ENCODE results near the gene SFTPA1. TPM values are rescaled to one million over a fixed set of nuclear protein-coding genes. Genes with fewer than 3 reads are reported as not detected.
"Not testable (repeated sequence)": the region's sequence is repeated elsewhere in the genome, so short reads cannot be mapped to it uniquely, and the experiment has no call there.

SFTPA1 gene
- total and polyA plus RNA-seq, 2 experiments from 2014 or later: not detected

DNA sequence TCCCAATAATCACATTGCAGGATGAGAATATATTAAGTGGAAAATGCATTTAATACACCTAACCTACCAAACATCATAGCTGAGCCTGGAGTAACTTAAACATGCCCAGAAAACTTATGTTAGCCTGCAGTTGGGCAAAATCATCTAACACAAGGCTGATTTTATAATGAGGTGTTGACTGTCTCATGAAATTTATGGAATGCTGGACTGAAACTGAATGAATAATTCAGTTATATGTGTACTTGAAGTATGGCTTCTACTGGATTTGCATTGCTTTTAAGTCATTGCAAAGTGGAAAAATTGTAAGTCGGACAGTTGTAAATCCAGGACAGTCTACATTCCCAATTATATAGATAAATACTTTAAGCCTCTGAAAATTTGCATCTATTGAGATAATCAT lies 5.4 kb downstream of the SFTPA1 start:
- Histone ChIP-seq H2AFZ (no peak overlapping the region), H3K9me2 (ENCODE audit: insufficient read depth) (no peaks in the 10 kb centered on the region), H3K4me3 (no peak overlapping the region), H3K79me2 (ENCODE audit: insufficient read depth) (no peaks in the 10 kb centered on the region), H3F3A (ENCODE audit: insufficient read depth) (no peaks in the 10 kb centered on the region), H3K27ac (no peak overlapping the region), H3K9ac (no peak overlapping the region), H3K4me2 (ENCODE audit: unreplicated experiment) (no peak overlapping the region), H4K20me1 (ENCODE audit: insufficient read depth) (no peaks in the 10 kb centered on the region), H3K9me3 (ENCODE audit: low read depth) (no peaks in the 10 kb centered on the region), H3K4me1 (ENCODE audit: insufficient read depth) (no peaks in the 10 kb centered on the region), H3K36me3 (ENCODE audit: low read depth) (no peaks in the 10 kb centered on the region), H3K27me3 (replicated peaks; ENCODE audit: insufficient read depth) (peaks cover 19% of the 10 kb centered on the region; the same call in 1 of the 2 replicates)
- 83 to 85% methylated on average over 1 of the region's 1 CpG for WGBS, 2 experiments (ENCODE audit: low coverage in 1 of 2, low lambda C conversion rate in 2 of 2, missing lambda C conversion rate in 2 of 2)
- in situ Hi-C loops (cut with MboI): no loop called here
- TF ChIP-seq EZH2 (IDR thresholded peaks at IDR 0.05; ENCODE audit: insufficient read depth, poor library complexity, severe bottlenecking) (no peak), EZH2phosphoT487 (IDR thresholded peaks at IDR 0.05; ENCODE audit: insufficient read depth, low read depth) (no peak)
- no peak for DNase-seq

DNA sequence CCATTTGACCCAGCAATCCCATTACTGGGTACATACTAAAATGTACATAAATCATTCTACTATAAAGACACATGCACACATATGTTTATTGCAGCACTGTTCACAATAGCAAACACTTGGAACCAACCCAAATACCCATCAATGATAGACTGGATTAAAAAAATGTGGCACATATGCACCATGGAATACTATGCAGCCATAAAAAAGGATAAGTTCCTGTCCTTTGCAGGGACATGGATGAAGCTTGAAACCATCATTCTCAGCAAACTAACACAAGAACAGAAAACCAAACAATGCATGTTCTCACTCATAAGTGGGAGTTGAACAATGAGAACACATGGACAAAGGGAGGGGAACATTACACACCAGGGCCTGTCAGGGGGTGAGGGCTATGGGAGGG lies 12.9 kb downstream of the SFTPA1 start:
- H2AFZ ChIP-seq; H3K4me1 ChIP-seq (ENCODE audit: insufficient read depth); H3K79me2 ChIP-seq (ENCODE audit: insufficient read depth); in situ Hi-C loops (cut with MboI); H3K27me3 ChIP-seq (replicated peaks; ENCODE audit: insufficient read depth); H3K27ac ChIP-seq; H3K9me3 ChIP-seq (ENCODE audit: low read depth); H3K4me2 ChIP-seq (ENCODE audit: unreplicated experiment); DNase-seq; H3K9ac ChIP-seq; H3K4me3 ChIP-seq; H3F3A ChIP-seq (ENCODE audit: insufficient read depth); H3K9me2 ChIP-seq (ENCODE audit: insufficient read depth); H4K20me1 ChIP-seq (ENCODE audit: insufficient read depth); H3K36me3 ChIP-seq (ENCODE audit: low read depth): not testable (repeated sequence)

DNA sequence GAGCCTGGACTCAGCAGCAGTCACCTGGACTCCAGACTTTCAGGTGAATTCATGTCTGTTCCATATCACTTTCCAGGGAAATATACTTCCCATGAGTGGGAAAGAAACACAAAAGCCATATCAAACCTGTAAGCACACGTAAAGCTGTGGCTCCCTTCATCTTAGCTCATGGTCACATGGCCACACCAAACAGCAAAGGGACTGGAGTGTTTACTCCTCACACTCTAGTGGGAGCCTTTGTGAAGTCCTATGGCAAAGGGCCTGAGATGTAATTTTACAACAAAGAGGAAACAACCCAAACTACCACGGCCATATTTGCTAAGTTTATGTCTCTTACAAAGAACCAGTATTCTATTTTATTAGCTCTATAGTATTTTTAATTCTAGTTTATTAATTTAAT lies 16.3 kb downstream of the SFTPA1 start:
- Histone ChIP-seq H3K36me3 (ENCODE audit: low read depth) (no peaks in the 10 kb centered on the region), H3K9me2 (ENCODE audit: insufficient read depth) (no peaks in the 10 kb centered on the region), H3K9ac (no peak overlapping the region), H3K27ac (no peak overlapping the region), H4K20me1 (ENCODE audit: insufficient read depth) (no peaks in the 10 kb centered on the region), H3K79me2 (ENCODE audit: insufficient read depth) (no peaks in the 10 kb centered on the region), H3K4me3 (no peak overlapping the region), H3K27me3 (replicated peaks; ENCODE audit: insufficient read depth) (no peaks in the 10 kb centered on the region; the same call in 1 of the 2 replicates), H3K4me2 (ENCODE audit: unreplicated experiment) (no peak overlapping the region), H3K4me1 (ENCODE audit: insufficient read depth) (no peaks in the 10 kb centered on the region), H3F3A (ENCODE audit: insufficient read depth) (no peaks in the 10 kb centered on the region), H3K9me3 (ENCODE audit: low read depth) (no peaks in the 10 kb centered on the region), H2AFZ (no peak overlapping the region)
- 28 to 29% methylated on average over 2 of the region's 2 CpGs for WGBS, 2 experiments (ENCODE audit: low coverage in 1 of 2, low lambda C conversion rate in 2 of 2, missing lambda C conversion rate in 2 of 2)
- DNase-seq: no peak
- in situ Hi-C loops (cut with MboI): no loop called here
- TF ChIP-seq EZH2phosphoT487 (IDR thresholded peaks at IDR 0.05; ENCODE audit: insufficient read depth, low read depth): no peak
- TF ChIP-seq EZH2 (IDR thresholded peaks at IDR 0.05; ENCODE audit: insufficient read depth, poor library complexity, severe bottlenecking): no peak

DNA sequence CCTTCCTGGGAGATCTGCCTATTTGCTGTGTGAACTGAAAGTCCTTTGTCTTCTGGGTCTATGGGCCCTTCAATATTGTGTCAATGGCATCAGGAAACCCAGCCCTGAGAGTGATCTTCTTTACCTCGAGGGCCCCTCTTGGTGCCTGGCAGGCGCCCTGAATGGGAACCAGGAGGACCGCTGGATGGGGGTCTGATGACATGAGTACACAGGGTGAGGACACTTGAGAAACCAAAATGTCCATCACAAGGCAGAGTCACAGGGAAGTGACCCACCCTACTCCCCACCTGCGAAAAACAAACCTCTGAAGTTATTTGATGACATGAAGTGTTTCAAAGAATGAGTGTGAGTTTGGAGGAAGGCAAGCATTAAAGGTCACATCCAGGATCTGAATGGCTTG lies 17.3 kb downstream of the SFTPA1 start:
- no peaks in the 10 kb centered on the region for H3K79me2 ChIP-seq (ENCODE audit: insufficient read depth)
- H3K36me3 ChIP-seq (ENCODE audit: low read depth): no peaks in the 10 kb centered on the region
- no peak overlapping the region for H3K4me3 ChIP-seq
- H3K27me3 ChIP-seq (replicated peaks; ENCODE audit: insufficient read depth): no peaks in the 10 kb centered on the region
- no peaks in the 10 kb centered on the region for H3K4me1 ChIP-seq (ENCODE audit: insufficient read depth)
- TF ChIP-seq EZH2phosphoT487 (IDR thresholded peaks at IDR 0.05; ENCODE audit: insufficient read depth, low read depth): no peak
- TF ChIP-seq EZH2 (IDR thresholded peaks at IDR 0.05; ENCODE audit: insufficient read depth, poor library complexity, severe bottlenecking): no peak
- no peak for DNase-seq
- H2AFZ ChIP-seq: no peak overlapping the region
- H3F3A ChIP-seq (ENCODE audit: insufficient read depth): no peaks in the 10 kb centered on the region
- in situ Hi-C loops (cut with MboI): no loop called here
- no peaks in the 10 kb centered on the region for H4K20me1 ChIP-seq (ENCODE audit: insufficient read depth)
- no peak overlapping the region for H3K9ac ChIP-seq
- H3K4me2 ChIP-seq (ENCODE audit: unreplicated experiment): no peak overlapping the region
- 65 to 84% methylated on average over 4 of the region's 4 CpGs for WGBS, 2 experiments (ENCODE audit: low coverage in 1 of 2, low lambda C conversion rate in 2 of 2, missing lambda C conversion rate in 2 of 2)
- no peaks in the 10 kb centered on the region for H3K9me2 ChIP-seq (ENCODE audit: insufficient read depth)
- H3K9me3 ChIP-seq (ENCODE audit: low read depth): no peaks in the 10 kb centered on the region
- H3K27ac ChIP-seq: no peak overlapping the region
